Sciatic nerve (tissue), 2 donors: ENCODE measurements around the gene SPATA45. TPM values are rescaled to one million over a fixed set of nuclear protein-coding genes. Genes with fewer than 3 reads are reported as not detected.
"Not testable (repeated sequence)": the region's sequence is repeated elsewhere in the genome, so short reads cannot be mapped to it uniquely, and the experiment has no call there.

Experiments used
- ATAC-seq: fragments of 200-7000 bp; cut with Tn5 transposase; one replicate; pipeline ENCODE4 v1.9.1; 2020; ENCODE audit warnings: mild to moderate bottlenecking, moderate library complexity
- DNase-seq: peaks from one replicate; pipeline ENCODE4 v3.0.0-alpha.2; 2020; ENCODE audit warnings: low spot score
- intact Hi-C: fragments of 100-400 bp; cut with DNase I; formaldehyde crosslinking; loops from one replicate; pipeline ENCODE4 v1.14.2; 2022
- total RNA-seq: library from RNA; stranded (reverse); fragmentation: NEBNext Ultra II Directional; extraction: Animal tissue kit (Norgen Biotek cat#: 25700); gene quantifications from one replicate; pipeline ENCODE4 v1.2.1, GENCODE V29; 2021
- donor health status: DM: no; HTN: no; CAD: no.
- donor health status: DM: no; HTN: no; CAD: no.

SPATA45 gene
- total RNA-seq, 1 donor from 2014 or later, result 0.80 TPM

DNA sequence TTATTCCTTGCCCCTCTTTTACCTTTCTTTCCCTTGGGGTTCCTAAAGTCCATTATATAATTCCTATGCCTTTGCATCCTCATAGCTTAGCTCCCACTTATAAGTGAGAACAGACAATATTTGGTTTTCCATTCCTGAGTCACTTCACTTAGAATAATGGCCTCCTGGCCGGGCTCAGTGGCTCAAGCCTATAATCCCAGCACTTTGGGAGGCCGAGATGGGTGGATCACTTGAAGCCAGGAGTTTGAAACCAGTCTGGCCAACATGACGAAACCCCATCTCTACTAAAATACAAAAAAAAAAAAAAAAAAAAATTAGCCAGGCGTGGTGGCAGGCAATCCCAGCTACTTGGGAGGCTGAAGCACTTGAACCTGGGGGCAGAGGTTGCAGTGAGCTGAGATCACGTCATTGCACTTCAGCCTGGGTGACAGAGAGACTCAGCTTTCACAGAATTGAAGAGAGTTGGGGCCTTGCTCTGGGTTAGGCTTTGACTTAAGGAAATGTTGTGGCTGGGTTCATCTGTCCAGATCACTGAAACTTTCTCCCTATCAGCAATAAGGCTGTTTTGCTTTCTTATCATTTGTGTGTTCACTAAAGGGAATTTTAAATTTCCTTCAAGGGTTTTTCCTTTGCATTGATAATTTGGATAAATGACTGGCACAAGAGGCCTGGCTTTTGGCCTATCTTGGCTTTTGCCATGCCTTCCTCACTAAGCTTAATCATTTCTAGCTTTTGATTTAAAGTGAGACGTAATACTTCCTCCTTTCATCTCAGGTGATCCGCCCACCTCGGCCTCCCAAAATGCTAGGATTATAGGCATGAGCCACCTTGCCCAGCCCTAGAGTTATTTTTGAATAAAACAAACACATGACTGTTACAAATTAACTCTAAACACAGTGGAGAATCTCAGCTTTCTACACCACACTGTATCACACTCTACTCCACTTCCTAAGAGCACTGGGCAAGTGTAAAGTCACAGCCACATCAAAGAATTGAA lies 13.9 kb downstream of the SPATA45 start:
- intact Hi-C loops, DNase-seq, ATAC-seq: not testable (repeated sequence)

DNA sequence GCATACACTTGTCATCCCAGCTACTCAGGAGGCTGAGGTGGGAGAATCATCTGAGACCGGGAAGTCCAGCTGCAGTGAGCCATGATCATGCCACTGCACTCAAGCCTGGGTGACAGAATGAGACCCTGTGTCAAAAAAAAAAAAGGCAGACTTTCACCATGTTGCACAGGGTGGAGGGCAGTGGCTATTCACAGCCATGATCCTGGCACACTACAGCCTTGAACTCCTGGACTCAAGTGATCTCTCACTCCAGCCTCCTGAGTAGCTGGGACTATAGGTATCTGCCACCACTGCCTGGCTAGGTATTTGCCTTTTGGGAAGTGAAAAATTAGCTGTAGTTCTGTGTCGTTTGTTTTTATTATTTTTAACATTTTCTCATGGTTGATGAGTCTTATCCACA lies 19.1 kb downstream of the SPATA45 start:
- intact Hi-C loops, result no loop called here
- ATAC-seq (no peak), DNase-seq (no peak)

DNA sequence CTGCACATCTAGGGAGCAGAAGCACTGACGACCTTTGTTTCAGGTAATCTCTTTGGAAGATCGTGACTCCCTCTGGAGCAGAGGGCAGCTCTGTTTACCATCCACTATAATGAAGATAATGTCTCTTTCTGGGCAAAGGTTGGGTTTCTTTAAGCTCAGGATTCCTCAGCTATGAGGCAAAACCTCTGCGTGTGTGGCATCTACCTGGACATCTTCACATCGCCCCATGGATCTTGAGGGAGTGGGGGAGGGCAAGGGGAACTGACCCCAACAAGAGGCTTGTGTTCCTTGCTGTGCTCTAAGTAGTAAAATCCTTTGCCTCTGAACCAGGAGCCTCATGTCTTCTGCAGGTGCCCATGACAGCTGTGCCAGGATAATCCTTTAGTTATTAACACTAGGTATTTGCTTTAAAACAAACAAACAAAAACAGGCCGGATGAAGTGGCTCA lies 19.6 kb downstream of the SPATA45 start:
- intact Hi-C loops, result no loop called here
- ATAC-seq (no peak), DNase-seq (no peak)

DNA sequence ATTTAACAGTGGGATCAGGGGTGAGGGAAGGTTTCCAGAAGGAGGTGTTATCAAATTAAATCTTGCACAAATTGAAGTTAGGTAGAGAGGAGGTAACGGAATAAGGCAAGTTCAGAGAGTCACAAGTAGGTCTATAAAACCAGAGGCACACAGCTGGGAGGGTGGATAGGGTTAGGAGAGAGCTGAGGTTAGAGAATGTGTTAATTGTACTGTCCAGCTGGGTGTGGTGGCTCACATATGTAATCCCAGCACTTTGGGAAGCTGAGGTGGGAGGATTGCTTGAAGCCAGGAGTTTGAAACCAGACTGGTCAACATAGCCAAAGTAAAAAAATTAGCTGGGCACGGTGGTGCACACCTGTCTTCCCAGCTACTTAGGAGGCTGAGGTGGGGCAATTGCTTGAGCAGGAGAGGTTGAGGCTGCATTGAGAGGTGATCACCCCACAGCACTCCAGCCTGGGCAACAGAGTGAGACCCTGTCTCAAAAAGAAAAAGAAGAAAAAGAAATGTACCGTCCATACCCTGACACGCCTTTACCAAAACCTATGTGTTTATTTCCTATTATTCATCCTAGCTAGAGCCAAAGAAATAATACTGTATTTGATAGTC lies 20.2 kb downstream of the SPATA45 start:
- no peak for DNase-seq
- no peak for ATAC-seq
- intact Hi-C loops, result no loop called here

DNA sequence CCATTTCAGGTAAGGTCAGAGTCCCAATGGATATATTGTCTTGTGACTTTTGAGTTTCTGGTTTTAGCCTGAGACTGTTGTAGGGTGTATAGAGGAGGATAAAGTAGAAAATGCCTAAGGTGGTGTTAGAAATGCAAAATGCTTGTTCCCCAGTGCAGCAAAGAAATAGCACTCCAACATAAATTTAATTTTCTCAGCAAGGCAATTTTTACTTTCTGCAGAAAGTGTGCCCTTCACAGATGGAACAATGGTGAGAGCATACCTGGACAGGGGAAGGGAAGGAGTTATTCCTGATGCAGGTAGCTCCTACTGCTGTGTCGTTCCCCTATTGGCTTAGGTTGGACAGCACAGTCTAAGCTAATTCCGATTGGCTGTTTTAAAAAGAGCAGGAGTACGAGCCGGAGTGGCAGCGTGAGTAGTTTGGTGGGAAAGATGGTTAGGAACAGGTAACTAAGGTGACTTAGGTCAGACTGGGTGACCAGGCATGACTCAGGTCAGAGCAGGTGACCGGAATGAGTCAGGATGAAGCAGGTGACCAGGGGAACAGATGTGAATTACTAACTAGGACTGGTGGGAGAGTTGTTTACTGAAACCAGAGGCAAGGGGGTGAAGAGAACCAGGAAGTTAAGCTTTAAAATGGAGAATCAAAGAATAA lies 21.5 kb downstream of the SPATA45 start:
- intact Hi-C loops, result no loop called here
- ATAC-seq, result no peak

DNA sequence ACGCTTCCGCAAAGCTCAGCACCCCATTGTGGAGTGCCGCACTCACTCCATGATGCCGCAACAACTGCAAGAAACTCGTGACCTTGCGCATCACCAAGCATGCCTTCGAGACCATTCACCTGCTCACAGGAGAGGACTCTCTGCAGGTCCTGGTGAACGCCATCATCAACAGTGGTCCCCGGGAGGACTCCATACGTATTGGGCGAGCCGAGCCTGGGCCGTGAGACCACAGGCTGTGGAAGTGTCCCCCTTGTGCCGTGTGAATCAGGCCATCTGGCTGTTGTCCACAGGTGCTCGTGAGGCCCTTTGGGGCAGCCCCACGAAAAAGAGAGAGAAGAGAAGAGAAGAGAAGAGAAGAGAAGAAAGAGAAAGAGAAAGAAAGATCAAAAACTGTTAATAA lies 23.2 kb downstream of the SPATA45 start:
- no peak for DNase-seq
- no peak for ATAC-seq
- intact Hi-C loops, result no loop called here

More for the DNA sequence above, 21.5 kb downstream of the SPATA45 start:
- DNase-seq, result no peak

DNA sequence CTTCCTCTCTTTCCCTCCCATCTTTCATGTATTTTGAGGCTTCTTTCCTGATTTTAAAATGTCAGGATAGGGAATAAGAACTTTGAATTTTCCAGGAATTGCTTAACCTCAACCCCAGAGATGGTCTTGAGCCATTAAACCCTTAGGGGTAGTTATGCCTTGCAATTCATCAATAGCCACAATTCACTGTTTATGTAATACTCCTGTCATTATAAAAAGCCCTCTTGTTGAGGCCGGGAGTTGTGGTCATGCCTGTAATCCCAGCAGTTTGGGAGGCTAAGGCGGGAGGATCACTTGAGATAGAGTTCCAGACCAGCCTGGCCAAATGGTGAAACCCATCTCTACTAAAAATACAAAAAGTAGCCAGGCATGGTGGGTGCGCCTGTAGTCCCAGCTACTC lies 24.5 kb downstream of the SPATA45 start:
- intact Hi-C loops, result no loop called here
- DNase-seq, result no peak
- no peak for ATAC-seq

DNA sequence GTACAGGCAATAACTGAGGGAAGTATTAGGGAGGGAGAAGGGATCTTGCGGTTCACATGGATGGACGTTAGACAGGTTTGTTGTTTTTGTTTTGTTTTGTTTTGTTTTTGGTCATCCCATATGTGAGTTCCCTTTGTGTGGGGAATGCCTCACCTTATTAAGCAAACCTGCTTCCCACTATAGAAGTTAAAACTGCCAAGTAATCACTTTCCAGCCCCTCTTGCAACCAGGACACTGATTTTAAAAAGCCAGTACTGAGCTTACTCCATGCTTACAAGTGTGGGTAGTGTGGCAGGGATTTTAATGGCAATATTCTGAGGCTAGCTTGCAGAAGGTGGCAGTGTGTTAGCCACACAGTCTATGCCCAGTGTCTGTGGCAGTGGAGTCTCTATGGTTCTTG lies 26.5 kb downstream of the SPATA45 start:
- intact Hi-C loops, result no loop called here
- ATAC-seq (no peak), DNase-seq (no peak)

DNA sequence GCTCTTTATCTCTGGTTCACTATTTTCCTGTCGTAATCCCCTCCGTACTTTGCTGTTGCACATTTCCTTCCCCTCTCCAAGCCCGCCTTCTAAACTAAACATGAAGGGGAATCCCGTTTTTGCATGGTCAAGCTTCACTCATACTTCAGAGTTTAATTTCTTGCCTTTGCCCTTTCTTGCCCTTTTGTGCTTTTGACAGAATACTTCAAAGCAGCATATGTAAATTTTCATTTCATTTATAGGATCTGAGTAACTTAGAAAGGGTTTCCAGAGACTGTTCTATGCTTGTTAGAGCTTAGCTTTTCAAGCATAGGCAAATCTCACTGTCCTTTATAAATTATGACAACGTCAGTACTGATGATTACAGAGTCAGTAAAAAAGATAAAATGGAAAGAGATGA lies 27.7 kb downstream of the SPATA45 start:
- ATAC-seq (no peak), DNase-seq (no peak)
- intact Hi-C loops, result loop anchor here (2.0 kb wide), 1 partner anchor 69 kb away; no protein-coding TSS in a partner anchor

DNA sequence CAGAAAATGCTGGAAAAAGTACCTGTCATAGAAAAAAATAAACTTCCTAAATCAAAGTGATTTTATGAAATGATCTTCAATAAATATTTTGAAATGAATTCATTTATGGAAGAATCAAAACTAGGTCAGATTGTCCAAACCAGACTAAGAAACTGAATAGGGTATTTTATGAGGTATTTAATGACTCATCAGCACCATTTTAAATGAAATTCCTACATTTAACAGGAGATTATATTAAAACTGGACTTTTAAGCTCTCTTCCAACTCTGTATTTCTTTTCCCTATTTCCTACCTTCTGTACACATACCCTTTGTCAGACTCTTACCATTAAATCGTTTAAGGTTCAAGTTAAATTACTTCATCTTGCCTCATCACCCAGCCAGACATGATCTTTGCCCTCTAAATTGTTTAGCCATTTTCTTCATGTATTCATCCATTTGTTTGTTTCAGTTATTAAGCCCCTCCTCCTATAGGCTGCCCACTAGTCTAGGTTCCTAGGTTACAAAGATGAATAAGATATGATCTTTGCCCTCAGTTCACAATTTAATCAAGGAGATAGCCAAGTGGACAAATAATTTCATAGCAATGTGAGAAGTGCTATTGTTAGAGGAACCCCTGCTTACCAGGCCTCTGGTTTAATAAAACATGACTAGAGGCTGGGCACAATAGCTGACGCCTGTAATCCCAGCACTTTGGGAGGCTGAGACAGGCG lies 30.7 kb downstream of the SPATA45 start:
- intact Hi-C loops, result no loop called here
- no peak for ATAC-seq
- DNase-seq, result no peak

DNA sequence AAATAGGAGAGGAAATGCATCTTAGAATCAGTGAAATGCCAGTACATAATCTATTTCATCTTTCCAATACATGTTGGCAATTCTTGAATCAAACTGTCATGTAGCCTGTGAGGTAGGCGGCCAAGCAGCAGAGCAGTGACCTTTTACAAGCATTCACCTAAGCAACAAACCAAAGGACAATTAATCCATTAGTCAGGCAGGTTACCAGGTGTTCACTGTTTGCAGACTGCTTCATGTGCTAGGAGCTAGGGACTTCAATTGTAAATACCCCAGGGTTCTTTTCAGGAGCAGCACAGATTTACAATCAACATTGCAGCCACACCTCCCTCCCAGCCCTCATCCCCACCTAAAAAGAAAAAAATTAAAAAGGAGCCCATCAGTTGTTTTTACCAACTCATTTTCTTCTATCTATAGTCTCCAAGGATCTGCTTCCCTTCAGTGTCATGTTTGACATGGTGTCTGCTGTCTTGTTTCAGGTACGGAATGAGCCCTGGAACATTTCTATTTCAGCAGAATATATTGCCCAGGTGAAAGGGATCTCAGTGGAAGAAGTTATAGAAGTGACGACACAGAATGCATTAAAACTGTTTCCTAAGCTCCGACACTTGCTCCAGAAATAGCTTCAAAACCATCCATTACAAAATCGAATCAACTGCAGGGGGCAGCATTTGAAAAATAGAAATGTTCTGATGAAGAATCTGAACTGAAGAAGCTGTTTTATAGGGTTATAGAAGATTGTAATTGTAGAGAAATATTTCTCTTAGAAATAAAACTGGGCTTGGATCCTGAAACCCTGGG lies 32.7 kb downstream of the SPATA45 start:
- DNase-seq (no peak), ATAC-seq (no peak)
- intact Hi-C loops, result no loop called here

DNA sequence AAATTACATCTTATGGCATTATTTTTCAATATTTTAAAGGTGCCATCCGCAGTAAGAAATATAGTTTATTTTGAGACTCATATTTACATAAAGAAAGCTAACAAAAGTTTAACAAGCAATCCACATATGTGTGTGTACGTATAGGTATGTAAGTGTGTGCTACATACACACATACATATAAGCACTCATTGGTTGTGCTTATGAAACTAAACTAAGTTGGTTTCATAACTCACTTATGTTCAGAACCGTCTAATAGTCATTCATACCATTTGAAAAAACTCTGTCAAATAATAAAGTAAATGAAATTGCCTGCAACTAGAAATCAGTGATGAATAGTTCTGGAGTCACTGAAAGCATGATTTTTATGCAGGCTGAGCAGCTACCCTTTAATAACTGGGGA lies 41.7 kb downstream of the SPATA45 start:
- ATAC-seq, result no peak
- DNase-seq, result no peak
- intact Hi-C loops, result no loop called here

DNA sequence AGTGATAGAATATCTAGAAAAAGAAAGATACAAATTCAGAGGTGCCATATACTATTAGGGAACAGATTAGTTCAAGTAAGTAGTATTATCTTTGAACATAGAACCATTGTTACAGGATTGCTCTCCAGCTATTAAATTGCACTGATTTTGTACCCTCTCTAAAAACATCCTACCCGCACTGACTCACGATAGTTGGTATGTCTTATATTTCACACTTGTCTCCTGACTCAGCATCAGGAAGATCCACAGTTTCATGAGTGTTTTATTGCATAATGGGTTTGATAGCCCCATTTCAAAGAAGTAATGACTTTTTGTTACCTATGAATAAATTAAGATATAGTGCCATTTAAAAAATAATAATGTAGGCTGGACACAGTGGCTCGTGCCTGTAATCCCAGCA lies 49.8 kb downstream of the SPATA45 start:
- intact Hi-C loops, result no loop called here
- DNase-seq (no peak), ATAC-seq (no peak)

DNA sequence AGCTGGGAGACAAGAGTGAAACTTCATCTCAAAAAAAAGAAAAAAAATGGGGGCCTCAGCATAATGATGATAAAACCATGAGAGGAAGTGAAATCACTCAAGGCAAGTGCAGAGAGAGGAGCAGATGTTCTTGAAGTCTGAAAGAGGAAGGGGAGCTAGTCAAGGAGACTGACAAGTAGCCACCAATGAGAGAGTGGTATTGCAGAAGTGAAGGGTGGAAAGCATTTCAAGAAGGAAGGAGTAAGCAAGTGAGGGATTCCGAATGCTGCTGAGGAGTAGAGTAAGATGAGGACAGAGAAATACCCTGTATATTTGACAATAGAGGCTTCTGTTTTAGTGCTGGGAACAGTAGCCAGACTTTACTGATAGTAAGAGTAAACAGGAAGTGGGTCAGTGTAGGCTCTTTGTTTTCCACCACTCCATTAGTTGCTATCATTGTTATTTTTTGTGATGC lies 52.9 kb downstream of the SPATA45 start:
- intact Hi-C loops, result no loop called here
- DNase-seq, result no peak
- ATAC-seq, result no peak

DNA sequence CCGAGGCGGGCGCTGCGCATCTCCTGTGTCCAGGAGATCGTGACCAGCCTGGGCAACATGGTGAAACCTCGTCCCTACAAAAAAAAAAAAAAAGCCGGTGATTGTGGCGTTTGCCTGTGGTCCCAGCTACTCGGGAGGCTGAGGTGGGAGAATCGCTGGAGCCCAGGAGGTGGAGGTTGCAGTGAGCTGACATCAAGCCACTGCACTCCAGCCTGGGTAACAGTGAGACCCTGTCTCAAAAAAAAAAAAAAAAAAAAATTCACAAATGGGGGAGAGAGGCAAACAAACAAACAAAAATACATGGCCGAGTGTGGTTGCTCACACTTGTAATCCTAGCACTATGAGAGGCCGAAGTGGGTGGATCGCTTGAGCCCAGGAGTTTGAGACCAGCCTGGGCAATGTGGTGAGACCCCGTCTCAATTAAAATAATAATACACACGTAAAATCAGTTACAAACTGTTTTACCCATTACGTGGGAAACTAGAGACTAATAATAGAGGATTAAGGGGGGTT lies 55.0 kb downstream of the SPATA45 start:
- no peak for DNase-seq
- intact Hi-C loops, result no loop called here
- ATAC-seq, result peak; percentile 66

DNA sequence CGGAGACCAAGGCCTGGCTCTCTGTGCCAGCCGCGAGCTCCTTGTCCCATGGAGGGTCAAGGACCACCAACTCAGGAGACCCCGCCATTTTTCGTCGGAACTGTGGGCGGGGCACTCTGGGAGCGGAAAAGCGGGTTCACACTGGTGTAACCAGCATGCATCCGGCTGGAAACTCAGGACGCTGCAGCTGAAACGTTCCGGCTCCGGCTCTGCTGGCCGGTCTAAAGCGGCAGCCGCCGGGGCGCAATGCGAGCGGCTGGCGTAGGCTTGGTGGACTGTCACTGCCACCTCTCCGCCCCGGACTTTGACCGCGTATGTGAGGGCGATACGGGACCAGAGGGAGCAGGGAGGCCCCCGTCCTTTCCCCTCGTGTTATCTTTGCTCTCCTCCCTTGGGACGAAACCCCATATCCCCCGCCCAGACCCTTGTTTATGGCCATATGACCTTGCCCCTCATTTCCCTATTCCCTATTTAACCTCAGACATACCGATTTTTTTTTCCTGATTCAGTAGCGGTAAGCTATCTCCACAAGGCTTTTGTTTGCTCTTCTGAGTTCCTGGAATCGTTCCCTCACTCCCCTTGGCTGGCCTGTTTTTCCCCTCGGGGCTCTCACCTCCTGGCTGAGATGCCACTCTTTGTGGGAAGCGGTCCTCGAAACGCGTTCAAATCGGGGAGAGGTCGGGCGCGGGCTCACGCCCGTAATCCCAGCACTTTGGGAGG lies 55.6 kb downstream of the SPATA45 start, which contains the start of the genes NSL1 and TATDN3:
NSL1 (minus strand) TSS at position 102 of the 720 bp plus-strand sequence; CDS start at position 88, 14 bp downstream.
TATDN3 (plus strand) TSS at position 219 of the 720 bp plus-strand sequence; CDS start at position 247, 28 bp downstream.
- peak; percentile 97 for ATAC-seq
- DNase-seq, result peak; percentile 93
- intact Hi-C loops, result no loop called here

DNA sequence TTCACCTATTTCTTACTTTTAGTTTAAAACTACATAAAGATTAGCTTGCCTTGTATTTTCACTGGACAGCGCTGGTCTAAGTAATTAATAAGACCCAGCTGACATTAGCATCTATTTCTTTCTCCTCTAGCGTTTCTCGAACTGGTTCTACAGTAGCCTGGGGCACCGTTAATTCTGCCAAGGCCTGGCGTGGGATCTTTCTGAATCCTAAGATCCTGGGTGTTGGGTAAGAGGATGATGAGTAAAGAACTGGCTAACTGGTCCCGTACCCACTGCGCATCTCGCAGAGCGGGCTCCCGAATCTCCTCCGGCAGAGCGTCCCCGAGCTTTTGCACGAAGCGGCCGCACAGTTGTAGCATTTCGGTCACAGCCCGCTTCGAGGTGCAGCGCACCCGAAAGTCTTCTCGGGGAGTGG lies 56.2 kb downstream of the SPATA45 start:
- no peak for DNase-seq
- peak; percentile 54 for ATAC-seq
- intact Hi-C loops, result no loop called here
